PC-9 (cell line): ENCODE measurements around the gene EPS8L3.

Source experiments
- CTCF ChIP-seq: fragments of 200-600 bp; sonication (generic); conservative IDR thresholded peaks from 2 replicates; pipeline ENCODE4 v1.6.1; 2017; ENCODE audit warnings: mixed run types, antibody characterized with exemption, mild to moderate bottlenecking, moderate library complexity
- EZH2 ChIP-seq: fragments of 200-600 bp; sonication (generic); IDR thresholded peaks from 2 replicates; pipeline ENCODE4 v1.8.0; 2017; ENCODE audit warnings: antibody characterized with exemption, low read depth

- TF ChIP-seq CTCF: no peak
- no peak for TF ChIP-seq EZH2
These were observed 19.2 kb upstream of the EPS8L3 start for GRCh38 chr1:109782927-109783326.
